Spleen (tissue), 11 donors: ENCODE results near the gene CRYM. TPM values are rescaled to one million over a fixed set of nuclear protein-coding genes. Genes with fewer than 3 reads are reported as not detected.
"Not testable (repeated sequence)": the region's sequence is repeated elsewhere in the genome, so short reads cannot be mapped to it uniquely, and the experiment has no call there.

Experiments used
- DNase-seq: peaks from one replicate; pipeline ENCODE4 v3.0.0-alpha.2; 2020
- H3K27ac ChIP-seq, 8 donors: fragments of 200-600 bp; sonication (generic) in 7 of 8; 1 replicate in 4 of 8; 2 replicates in 4 of 8; pipeline versions ENCODE4 v1.5.0 to v1.8.0; 2016 to 2021; ENCODE audit warnings: inconsistent platforms in 4 of 8, mild to moderate bottlenecking in 4 of 8, moderate library complexity in 1 of 8
- H3K27me3 ChIP-seq, 7 donors: fragments of 200-600 bp; sonication (generic) in 6 of 7; replicated peaks in 1 of 7; 1 replicate in 4 of 7; 2 replicates in 3 of 7; pipeline versions ENCODE4 v1.5.0 to v1.8.0; 2016 to 2021; ENCODE audit warnings: inconsistent platforms in 3 of 7, mild to moderate bottlenecking in 1 of 7
- H3K36me3 ChIP-seq, 6 donors: fragments of 200-600 bp; sonication (generic) in 5 of 6; 1 replicate in 4 of 6; 2 replicates in 2 of 6; pipeline versions ENCODE4 v1.5.0 to v1.8.0; 2016 to 2021; ENCODE audit warnings: inconsistent platforms in 2 of 6
- H3K4me1 ChIP-seq, 6 donors: fragments of 200-600 bp; sonication (generic) in 5 of 6; 1 replicate in 3 of 6; 2 replicates in 3 of 6; pipeline versions ENCODE4 v1.5.0 to v1.8.0; 2016 to 2021; ENCODE audit warnings: inconsistent platforms in 3 of 6
- H3K4me3 ChIP-seq, 8 donors: fragments of 200-600 bp; sonication (generic) in 7 of 8; 1 replicate in 4 of 8; 2 replicates in 4 of 8; pipeline versions ENCODE4 v1.5.0 to v1.8.0; 2016 to 2021; ENCODE audit warnings: inconsistent platforms in 4 of 8, mild to moderate bottlenecking in 4 of 8, moderate library complexity in 2 of 8
- H3K9me3 ChIP-seq, 8 donors: fragments of 200-600 bp; sonication (generic) in 7 of 8; 1 replicate in 4 of 8; 2 replicates in 4 of 8; pipeline versions ENCODE4 v1.5.0 to v1.8.0; 2016 to 2021; ENCODE audit warnings: inconsistent platforms in 4 of 8
- CTCF ChIP-seq, 11 experiments: fragments of 200-600 bp in 7 of 11; fragments of 450-650 bp in 4 of 11; sonication (generic) in 4 of 11; IDR thresholded peaks in 8 of 11; conservative IDR thresholded peaks in 3 of 11; 1 replicate in 7 of 11; 2 replicates in 4 of 11; pipeline versions ENCODE4 v1.4.0 to v1.8.0; 2016 to 2021; ENCODE audit warnings: antibody characterized with exemption in 11 of 11, inconsistent platforms in 4 of 11, mild to moderate bottlenecking in 1 of 11
- POLR2A ChIP-seq, 3 donors: fragments of 450-650 bp; IDR thresholded peaks; one replicate each; pipeline ENCODE4 v1.5.1; 2017; ENCODE audit warnings: antibody characterized with exemption in 3 of 3, mild to moderate bottlenecking in 1 of 3
- POLR2AphosphoS5 ChIP-seq, 3 donors: sonication (generic); formaldehyde crosslinking; IDR thresholded peaks; one replicate each; pipeline ENCODE4 v1.5.1; 2017; ENCODE audit warnings: antibody characterized with exemption in 3 of 3
- WGBS, 5 donors: extraction: QIAGEN DNeasy Blood & Tissue Kit in 3 of 5; methylation state at CpG; one replicate each; pipeline versions ENCODE4 v1.1.5 to v1.1.7; 2013 to 2018; 5-methylcytosine and 5-hydroxymethylcytosine counted together
- intact Hi-C: fragments of 100-400 bp; cut with DNase I; formaldehyde crosslinking; loops from one replicate; pipeline ENCODE4 v1.15.0; 2023; ENCODE audit warnings: low total_unique reads
- polyA plus RNA-seq, 3 donors: library from polyadenylated mRNA; stranded (reverse); fragments of 200-250 nt; gene quantifications; one replicate each; pipeline ENCODE4 v1.2.1, GENCODE V29; 2013
- total RNA-seq, 7 donors: library from RNA; depleted of rRNA in 3 of 7; stranded (reverse); fragments of >200 nt in 3 of 7; fragmentation: NEBNext Ultra II Directional in 4 of 7; extraction: Animal tissue kit (Norgen Biotek cat#: 25700) in 4 of 7; gene quantifications; one replicate each; pipeline versions ENCODE4 v1.1.0 to v1.2.1, GENCODE V29; 2016 to 2021
- donor health status: healthy with polysubstance abuse.
- donor health status: DM: no; HTN: no; CAD: no; lungs with moderate emphysema.
- donor health status: DM: no; HTN: no; CAD: no.
- donor health status: Bipolar disorder and iron deficiency.
- donor health status: healthy.
- donor health status: DM: no; HTN: no; CAD: no.
- donor health status: DM: yes; HTN: yes; CAD: no.

Gene CRYM
- total and polyA plus RNA-seq, 10 donors: 0.22 to 1.5 (median 0.50) TPM; not detected in 3

- Histone ChIP-seq H3K27ac (no peak overlapping the region), H3K36me3 (no peaks in the 10 kb centered on the region), H3K9me3 (no peaks in the 10 kb centered on the region), H3K27me3 (peaks cover 0 to 20% (median 0%) of the 10 kb centered on the region in 7 donors), H3K4me1 (no peaks in the 10 kb centered on the region), H3K4me3 (no peak overlapping the region)
- intact Hi-C loops: no loop called here
- DNase-seq: no peak
- WGBS, 5 donors: 77 to 90% (median 80%) methylated on average over 4 of the region's 4 CpGs
- TF ChIP-seq POLR2A (IDR thresholded peaks at IDR 0.05) (no peak), POLR2AphosphoS5 (IDR thresholded peaks at IDR 0.05) (no peak), CTCF (IDR thresholded peaks at IDR 0.05 in 8 of 11, conservative IDR thresholded peaks at IDR 0.05 in 3 of 11) (no peak)
These were observed 20.8 kb downstream of the CRYM start for GRCh38 chr16:21257284-21257683.

GRCh38 chr16:21256636-21257035 lies 21.5 kb downstream of the CRYM start:
- H3K4me1 ChIP-seq: no peaks in the 10 kb centered on the region
- no peaks in the 10 kb centered on the region for H3K36me3 ChIP-seq
- peaks cover 0 to 25% (median 0%) of the 10 kb centered on the region in 7 donors for H3K27me3 ChIP-seq
- no peaks in the 10 kb centered on the region for H3K9me3 ChIP-seq
- H3K4me3 ChIP-seq: no peak overlapping the region
- no peak for TF ChIP-seq CTCF (IDR thresholded peaks at IDR 0.05 in 8 of 11, conservative IDR thresholded peaks at IDR 0.05 in 3 of 11)
- no peak for TF ChIP-seq POLR2AphosphoS5 (IDR thresholded peaks at IDR 0.05)
- TF ChIP-seq POLR2A (IDR thresholded peaks at IDR 0.05): no peak
- intact Hi-C loops: no loop called here
- DNase-seq: no peak
- 79 to 91% (median 84%) methylated on average over 2 of the region's 2 CpGs for WGBS, 5 donors
- H3K27ac ChIP-seq: no peak overlapping the region

GRCh38 chr16:21253470-21253869 lies 24.6 kb downstream of the CRYM start:
- no peak for DNase-seq
- H3K27me3 ChIP-seq: peaks cover 0 to 36% (median 0%) of the 10 kb centered on the region in 7 donors
- no peak overlapping the region for H3K27ac ChIP-seq
- TF ChIP-seq CTCF (IDR thresholded peaks at IDR 0.05 in 8 of 11, conservative IDR thresholded peaks at IDR 0.05 in 3 of 11): no peak
- no peak for TF ChIP-seq POLR2AphosphoS5 (IDR thresholded peaks at IDR 0.05)
- no peak for TF ChIP-seq POLR2A (IDR thresholded peaks at IDR 0.05)
- no peak overlapping the region for H3K4me3 ChIP-seq
- intact Hi-C loops: no loop called here
- 78 to 93% (median 81%) methylated on average over 3 of the region's 3 CpGs for WGBS, 5 donors
- H3K36me3 ChIP-seq: no peaks in the 10 kb centered on the region
- no peaks in the 10 kb centered on the region for H3K9me3 ChIP-seq
- H3K4me1 ChIP-seq: no peaks in the 10 kb centered on the region

- H3K4me1 ChIP-seq: no peaks in the 10 kb centered on the region
- H3K4me3 ChIP-seq: no peak overlapping the region
- H3K27me3 ChIP-seq: peaks cover 0 to 31% (median 0%) of the 10 kb centered on the region in 7 donors
- TF ChIP-seq POLR2AphosphoS5 (IDR thresholded peaks at IDR 0.05) (no peak), CTCF (IDR thresholded peaks at IDR 0.05 in 8 of 11, conservative IDR thresholded peaks at IDR 0.05 in 3 of 11) (no peak), POLR2A (IDR thresholded peaks at IDR 0.05) (no peak)
- no peaks in the 10 kb centered on the region for H3K36me3 ChIP-seq
- WGBS, 5 donors: 55 to 67% (median 65%) methylated on average over 14 to 15 of the region's 15 CpGs
- no peak for DNase-seq
- H3K27ac ChIP-seq: no peak overlapping the region
- intact Hi-C loops: no loop called here
- no peaks in the 10 kb centered on the region for H3K9me3 ChIP-seq
These were observed 27.8 kb downstream of the CRYM start for GRCh38 chr16:21250072-21250923.

- H3K4me1 ChIP-seq, DNase-seq, H3K9me3 ChIP-seq, H3K27ac ChIP-seq, intact Hi-C loops, H3K4me3 ChIP-seq, H3K36me3 ChIP-seq: not testable (repeated sequence)
- H3K27me3 ChIP-seq: peaks cover 0 to 31% (median 0%) of the 10 kb centered on the region in 7 donors
- WGBS, 5 donors: 83 to 88% (median 84%) methylated on average over 4 of the region's 4 CpGs
These were observed 29.9 kb downstream of the CRYM start for GRCh38 chr16:21248179-21248578.
